Measurements from ENCODE around the gene HIVEP1. TPM values are rescaled to one million over a fixed set of nuclear protein-coding genes. Genes with fewer than 3 reads are reported as not detected.

The HIVEP1 gene
- polyA plus RNA-seq, 1 of the 3 experiments (the other 2 are of a cell fraction) = 7.7 TPM

GRCh38 chr6:12150812-12151432 is 138.8 kb downstream of the HIVEP1 start:
- Histone ChIP-seq H4K20me1 (ENCODE audit: insufficient read depth) (no peaks in the 10 kb centered on the region), H3K27ac (ENCODE audit: low read depth in 2 of 2, low read length in 1 of 2) (no peak overlapping the region), H3K36me3 (replicated peaks in 1 of 2; ENCODE audit: control insufficient read depth in 1 of 2, insufficient read depth in 2 of 2, low read length in 1 of 2) (peaks cover 0 to 10% of the 10 kb centered on the region in 2 experiments), H3K9me2 (no peaks in the 10 kb centered on the region), H3K79me2 (ENCODE audit: insufficient read depth) (peaks cover 2% of the 10 kb centered on the region; the same call in 1 of the 2 replicates), H3K4me3 (ENCODE audit: low read depth in 2 of 2, low read length in 1 of 2) (no peak overlapping the region), H3K9ac (no peak overlapping the region), H3K4me2 (no peak overlapping the region), H3K27me3 (ENCODE audit: insufficient read depth) (no peaks in the 10 kb centered on the region), H2AFZ (ENCODE audit: low read depth) (no peak overlapping the region), H3K4me1 (ENCODE audit: control insufficient read depth in 1 of 2, insufficient read depth in 2 of 2, low read depth in 1 of 2, low read length in 1 of 2) (peaks cover 0 to 16% of the 10 kb centered on the region in 2 experiments; a peak in 3 of 4 replicates), H3F3A (replicated peaks; ENCODE audit: insufficient read depth) (peaks cover 21% of the 10 kb centered on the region), H3K9me3 (no peaks in the 10 kb centered on the region)
- DNase-seq = peak; percentile 37
- ChIA-PET POLR2A (no interaction called here), CTCF (no interaction called here)
- 83% methylated on average over 7 of the region's 7 CpGs for WGBS (ENCODE audit: low lambda C conversion rate)
- TF ChIP-seq RAD21 (IDR thresholded peaks at IDR 0.05; ENCODE audit: low read length) (peak; percentile 58), SMC3 (IDR thresholded peaks at IDR 0.05; ENCODE audit: low read depth, low read length) (peak; percentile 44), GATA2 (CRISPR knock-in tag; IDR thresholded peaks at IDR 0.05) (no peak)
- TF ChIP-seq, protein P1, sequence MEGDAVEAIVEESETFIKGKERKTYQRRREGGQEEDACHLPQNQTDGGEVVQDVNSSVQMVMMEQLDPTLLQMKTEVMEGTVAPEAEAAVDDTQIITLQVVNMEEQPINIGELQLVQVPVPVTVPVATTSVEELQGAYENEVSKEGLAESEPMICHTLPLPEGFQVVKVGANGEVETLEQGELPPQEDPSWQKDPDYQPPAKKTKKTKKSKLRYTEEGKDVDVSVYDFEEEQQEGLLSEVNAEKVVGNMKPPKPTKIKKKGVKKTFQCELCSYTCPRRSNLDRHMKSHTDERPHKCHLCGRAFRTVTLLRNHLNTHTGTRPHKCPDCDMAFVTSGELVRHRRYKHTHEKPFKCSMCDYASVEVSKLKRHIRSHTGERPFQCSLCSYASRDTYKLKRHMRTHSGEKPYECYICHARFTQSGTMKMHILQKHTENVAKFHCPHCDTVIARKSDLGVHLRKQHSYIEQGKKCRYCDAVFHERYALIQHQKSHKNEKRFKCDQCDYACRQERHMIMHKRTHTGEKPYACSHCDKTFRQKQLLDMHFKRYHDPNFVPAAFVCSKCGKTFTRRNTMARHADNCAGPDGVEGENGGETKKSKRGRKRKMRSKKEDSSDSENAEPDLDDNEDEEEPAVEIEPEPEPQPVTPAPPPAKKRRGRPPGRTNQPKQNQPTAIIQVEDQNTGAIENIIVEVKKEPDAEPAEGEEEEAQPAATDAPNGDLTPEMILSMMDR (IDR thresholded peaks at IDR 0.05) = peak; percentile 62

GRCh38 chr6:12151433-12151820 is 139.3 kb downstream of the HIVEP1 start:
- POLR2A ChIA-PET = no interaction called here
- no peaks in the 10 kb centered on the region for H3K9me3 ChIP-seq
- no peak overlapping the region for H2AFZ ChIP-seq (ENCODE audit: low read depth)
- H4K20me1 ChIP-seq (ENCODE audit: insufficient read depth) = no peaks in the 10 kb centered on the region
- CTCF ChIA-PET = no interaction called here
- H3K4me2 ChIP-seq = no peak overlapping the region
- peaks cover 4% of the 10 kb centered on the region; the same call in 1 of the 2 replicates for H3K79me2 ChIP-seq (ENCODE audit: insufficient read depth)
- H3K9me2 ChIP-seq = no peaks in the 10 kb centered on the region
- H3K27ac ChIP-seq (ENCODE audit: low read depth in 2 of 2, low read length in 1 of 2) = no peak overlapping the region
- no peak for DNase-seq
- peaks cover 0 to 16% of the 10 kb centered on the region in 2 experiments; a peak in 3 of 4 replicates for H3K4me1 ChIP-seq (ENCODE audit: control insufficient read depth in 1 of 2, insufficient read depth in 2 of 2, low read depth in 1 of 2, low read length in 1 of 2)
- TF ChIP-seq FOSL2 (IDR thresholded peaks at IDR 0.05; ENCODE audit: borderline replicate concordance, low read depth) = no peak
- TF ChIP-seq TEAD4 (IDR thresholded peaks at IDR 0.05; ENCODE audit: borderline replicate concordance, insufficient read depth) = no peak
- TF ChIP-seq GABPA (IDR thresholded peaks at IDR 0.05; ENCODE audit: low read depth) = no peak
- no peak for TF ChIP-seq EZH2phosphoT487 (IDR thresholded peaks at IDR 0.05; ENCODE audit: borderline replicate concordance, low read depth)
- TF ChIP-seq FOXJ3 (CRISPR knock-in tag; IDR thresholded peaks at IDR 0.05) = no peak
- TF ChIP-seq PBX3 (IDR thresholded peaks at IDR 0.05) = no peak
- TF ChIP-seq MXI1 (IDR thresholded peaks at IDR 0.05; ENCODE audit: low read depth, low read length) = no peak
- no peak for TF ChIP-seq SIN3A (IDR thresholded peaks at IDR 0.05; ENCODE audit: borderline replicate concordance, low read depth, low read length)
- TF ChIP-seq MEF2A (IDR thresholded peaks at IDR 0.05; ENCODE audit: borderline replicate concordance, low read depth) = no peak
- no peak for TF ChIP-seq NFIC (IDR thresholded peaks at IDR 0.05; ENCODE audit: borderline replicate concordance)
- TF ChIP-seq SMC3 (IDR thresholded peaks at IDR 0.05; ENCODE audit: low read depth, low read length) = no peak
- TF ChIP-seq, protein P2, sequence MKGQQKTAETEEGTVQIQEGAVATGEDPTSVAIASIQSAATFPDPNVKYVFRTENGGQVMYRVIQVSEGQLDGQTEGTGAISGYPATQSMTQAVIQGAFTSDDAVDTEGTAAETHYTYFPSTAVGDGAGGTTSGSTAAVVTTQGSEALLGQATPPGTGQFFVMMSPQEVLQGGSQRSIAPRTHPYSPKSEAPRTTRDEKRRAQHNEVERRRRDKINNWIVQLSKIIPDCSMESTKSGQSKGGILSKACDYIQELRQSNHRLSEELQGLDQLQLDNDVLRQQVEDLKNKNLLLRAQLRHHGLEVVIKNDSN (IDR thresholded peaks at IDR 0.05; ENCODE audit: borderline replicate concordance, low read depth) = no peak
- no peak for TF ChIP-seq EP300 (IDR thresholded peaks at IDR 0.05; ENCODE audit: borderline replicate concordance in 1 of 2, low read depth in 1 of 2, low read length in 1 of 2)
- no peak for TF ChIP-seq CHD2 (IDR thresholded peaks at IDR 0.05; ENCODE audit: low read length, partially characterized antibody)
- TF ChIP-seq, protein P1 (IDR thresholded peaks at IDR 0.05) = no peak
- no peak for TF ChIP-seq RXRA (IDR thresholded peaks at IDR 0.05; ENCODE audit: borderline replicate concordance, low read depth)
- no peak for TF ChIP-seq JUND (IDR thresholded peaks at IDR 0.05)
- no peak for TF ChIP-seq RCOR1 (IDR thresholded peaks at IDR 0.05; ENCODE audit: low read length)
- TF ChIP-seq, protein P3, sequence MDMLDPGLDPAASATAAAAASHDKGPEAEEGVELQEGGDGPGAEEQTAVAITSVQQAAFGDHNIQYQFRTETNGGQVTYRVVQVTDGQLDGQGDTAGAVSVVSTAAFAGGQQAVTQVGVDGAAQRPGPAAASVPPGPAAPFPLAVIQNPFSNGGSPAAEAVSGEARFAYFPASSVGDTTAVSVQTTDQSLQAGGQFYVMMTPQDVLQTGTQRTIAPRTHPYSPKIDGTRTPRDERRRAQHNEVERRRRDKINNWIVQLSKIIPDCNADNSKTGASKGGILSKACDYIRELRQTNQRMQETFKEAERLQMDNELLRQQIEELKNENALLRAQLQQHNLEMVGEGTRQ (IDR thresholded peaks at IDR 0.05; ENCODE audit: borderline replicate concordance, low read depth, low read length) = no peak
- H3K4me3 ChIP-seq (ENCODE audit: low read depth in 2 of 2, low read length in 1 of 2) = no peak overlapping the region
- no peaks in the 10 kb centered on the region for H3K27me3 ChIP-seq (ENCODE audit: insufficient read depth)
- H3K9ac ChIP-seq = no peak overlapping the region
- peaks cover 0 to 10% of the 10 kb centered on the region in 2 experiments for H3K36me3 ChIP-seq (replicated peaks in 1 of 2; ENCODE audit: control insufficient read depth in 1 of 2, insufficient read depth in 2 of 2, low read length in 1 of 2)
- 100% methylated on average over 2 of the region's 2 CpGs for WGBS (ENCODE audit: low lambda C conversion rate)
- peaks cover 20% of the 10 kb centered on the region for H3F3A ChIP-seq (replicated peaks; ENCODE audit: insufficient read depth)

Data from SK-N-SH (cell line).